NB4 (cell line): Measurements from ENCODE around the gene SUPT20H.

ENCODE experiments used
- DNase-seq: peaks from one replicate; pipeline ENCODE4 v3.0.0; 2010; ENCODE audit warnings: low read depth
- H3K4me3 ChIP-seq: one replicate; pipeline ENCODE4 v1.5.1; 2011; ENCODE audit warnings: mild to moderate bottlenecking, low read depth, low read length, moderate library complexity
- MYC ChIP-seq: IDR thresholded peaks from 2 replicates; pipeline ENCODE4 v1.6.1; 2011; ENCODE audit warnings: low read depth, low read length
- POLR2A ChIP-seq: IDR thresholded peaks from 2 replicates; pipeline ENCODE4 v1.6.1; 2011; ENCODE audit warnings: mild to moderate bottlenecking; ENCODE audit not compliant: insufficient read length; ENCODE audit errors: extremely low read depth
- TF ChIP-seq, protein P1 (sequence below): IDR thresholded peaks from one replicate; pipeline ENCODE4 v1.5.1; 2012; ENCODE audit warnings: low read depth, low read length
- TF ChIP-seq, protein P2 (sequence below): IDR thresholded peaks from 2 replicates; pipeline ENCODE4 v1.6.1; 2011; ENCODE audit warnings: low read depth, low read length

The SUPT20H gene

DNA sequence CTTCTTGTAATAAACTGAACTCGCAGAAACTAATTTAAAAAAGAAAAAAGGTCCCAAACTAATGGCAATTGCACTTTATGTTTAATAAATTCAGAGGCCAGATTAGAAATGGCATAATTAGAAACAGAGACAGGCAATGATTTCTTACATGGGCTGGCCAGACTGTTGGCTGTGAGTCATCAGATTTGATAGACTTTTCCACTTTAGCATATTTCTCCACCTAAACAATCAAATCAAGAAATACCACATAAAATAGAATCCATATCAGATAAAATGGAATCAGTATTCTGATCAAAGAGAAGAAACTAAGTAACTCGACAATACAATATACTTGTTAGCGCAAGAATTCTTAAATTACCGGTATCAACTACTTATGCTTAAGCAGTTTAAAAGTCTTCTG is 29.9 kb downstream of the SUPT20H start:
- H3K4me3 ChIP-seq, result no peak overlapping the region
- no peak for DNase-seq
- TF ChIP-seq, protein P1, sequence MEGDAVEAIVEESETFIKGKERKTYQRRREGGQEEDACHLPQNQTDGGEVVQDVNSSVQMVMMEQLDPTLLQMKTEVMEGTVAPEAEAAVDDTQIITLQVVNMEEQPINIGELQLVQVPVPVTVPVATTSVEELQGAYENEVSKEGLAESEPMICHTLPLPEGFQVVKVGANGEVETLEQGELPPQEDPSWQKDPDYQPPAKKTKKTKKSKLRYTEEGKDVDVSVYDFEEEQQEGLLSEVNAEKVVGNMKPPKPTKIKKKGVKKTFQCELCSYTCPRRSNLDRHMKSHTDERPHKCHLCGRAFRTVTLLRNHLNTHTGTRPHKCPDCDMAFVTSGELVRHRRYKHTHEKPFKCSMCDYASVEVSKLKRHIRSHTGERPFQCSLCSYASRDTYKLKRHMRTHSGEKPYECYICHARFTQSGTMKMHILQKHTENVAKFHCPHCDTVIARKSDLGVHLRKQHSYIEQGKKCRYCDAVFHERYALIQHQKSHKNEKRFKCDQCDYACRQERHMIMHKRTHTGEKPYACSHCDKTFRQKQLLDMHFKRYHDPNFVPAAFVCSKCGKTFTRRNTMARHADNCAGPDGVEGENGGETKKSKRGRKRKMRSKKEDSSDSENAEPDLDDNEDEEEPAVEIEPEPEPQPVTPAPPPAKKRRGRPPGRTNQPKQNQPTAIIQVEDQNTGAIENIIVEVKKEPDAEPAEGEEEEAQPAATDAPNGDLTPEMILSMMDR, result no peak
- TF ChIP-seq MYC, result no peak
- TF ChIP-seq, protein P2, sequence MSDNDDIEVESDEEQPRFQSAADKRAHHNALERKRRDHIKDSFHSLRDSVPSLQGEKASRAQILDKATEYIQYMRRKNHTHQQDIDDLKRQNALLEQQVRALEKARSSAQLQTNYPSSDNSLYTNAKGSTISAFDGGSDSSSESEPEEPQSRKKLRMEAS, result no peak
- TF ChIP-seq POLR2A, result no peak

GRCh38 chr13:37027639-37028038 is 31.8 kb downstream of the SUPT20H start:
- TF ChIP-seq, protein P2, result no peak
- TF ChIP-seq POLR2A, result no peak
- TF ChIP-seq, protein P1, result no peak
- TF ChIP-seq MYC, result no peak
- no peak for DNase-seq

DNA sequence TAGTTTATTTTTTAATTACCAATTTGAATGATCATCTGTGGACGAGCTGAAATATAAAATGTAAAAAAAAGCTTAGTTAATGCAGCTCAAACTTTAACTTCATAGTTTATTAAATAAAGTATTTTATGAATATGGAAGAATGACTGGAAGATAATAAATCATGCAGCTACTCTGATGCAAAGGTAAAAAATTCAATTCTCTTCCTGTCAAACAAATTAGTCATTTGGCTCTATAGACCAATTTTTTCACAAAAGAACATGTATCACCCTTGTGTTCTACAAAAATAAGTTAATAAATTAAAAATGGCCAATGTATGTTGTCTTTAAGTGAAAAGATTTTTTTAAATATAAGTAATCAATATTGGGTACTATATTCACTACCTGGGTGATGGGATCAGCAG is 32.7 kb downstream of the SUPT20H start:
- no peak for TF ChIP-seq POLR2A
- TF ChIP-seq, protein P2, result no peak
- TF ChIP-seq, protein P1, result no peak
- no peak for TF ChIP-seq MYC
- no peak overlapping the region for H3K4me3 ChIP-seq
- DNase-seq, result no peak

More at GRCh38 chr13:37027639-37028038, 31.8 kb downstream of the SUPT20H start:
- no peak overlapping the region for H3K4me3 ChIP-seq

DNA sequence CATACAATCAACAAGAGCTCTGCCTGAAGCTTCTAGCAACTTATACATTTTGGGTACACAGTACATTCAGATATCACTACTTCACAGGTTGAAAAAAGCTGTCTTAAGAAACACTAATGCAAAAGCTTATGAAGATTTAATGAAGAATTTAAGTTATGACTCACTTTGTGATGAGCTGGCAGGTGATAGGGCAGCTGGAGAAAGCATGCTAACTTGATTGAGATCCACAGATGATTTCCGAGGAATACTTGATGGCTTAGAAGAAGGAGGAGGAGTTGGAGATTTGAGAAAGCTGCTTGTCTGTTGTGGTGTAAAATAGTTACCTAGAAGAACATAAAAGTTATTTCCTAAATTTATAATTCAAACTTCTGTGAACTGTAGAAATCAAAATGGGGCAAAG is 35.6 kb downstream of the SUPT20H start:
- H3K4me3 ChIP-seq, result no peak overlapping the region
- no peak for DNase-seq
- TF ChIP-seq MYC (no peak), POLR2A (no peak)
- TF ChIP-seq, protein P2, result no peak
- TF ChIP-seq, protein P1, result no peak

GRCh38 chr13:37014609-37015008 is 44.9 kb downstream of the SUPT20H start:
- H3K4me3 ChIP-seq, result no peak overlapping the region
- no peak for DNase-seq
- TF ChIP-seq, protein P2, result no peak
- TF ChIP-seq POLR2A (no peak), MYC (no peak)
- TF ChIP-seq, protein P1, result no peak

- TF ChIP-seq MYC, result no peak
- TF ChIP-seq, protein P1, result no peak
- TF ChIP-seq, protein P2, result no peak
- no peak for TF ChIP-seq POLR2A
- DNase-seq, result no peak
- no peak overlapping the region for H3K4me3 ChIP-seq
These were observed 47.7 kb downstream of the SUPT20H start for GRCh38 chr13:37011788-37012187.
